Activated T-helper 1 cell treated with anti-CD3 and anti-CD28 coated beads, Interleukin-12 subunit alpha, Interleukin-12 subunit beta, Interleukin-2, Interleukin-4 antibody, amounts not matched to agents 30 ng/mL and 10 ng/mL and 1 ng/mL, durations not matched to agents 14 hours and 24 hours and 36 hours (primary cell): ENCODE measurements around the gene PRDM11. TPM values are rescaled to one million over a fixed set of nuclear protein-coding genes. Genes with fewer than 3 reads are reported as not detected.

Experiments
- DNase-seq: peaks from one replicate; pipeline ENCODE4 v3.0.0; 2021; ENCODE audit warnings: low spot score
- H3K27ac Mint-ChIP-seq: one replicate; pipeline ENCODE4 v1.8.0; 2021; ENCODE audit warnings: mild to moderate bottlenecking, mixed read lengths
- H3K27me3 Mint-ChIP-seq: one replicate; pipeline ENCODE4 v1.8.0; 2022; ENCODE audit warnings: mild to moderate bottlenecking, moderate library complexity, mixed read lengths; ENCODE audit not compliant: insufficient read depth
- H3K36me3 Mint-ChIP-seq: one replicate; pipeline ENCODE4 v1.8.0; 2021; ENCODE audit warnings: low read depth, mixed read lengths
- H3K4me1 Mint-ChIP-seq: one replicate; pipeline ENCODE4 v1.8.0; 2021; ENCODE audit warnings: low read depth, mixed read lengths
- H3K4me3 Mint-ChIP-seq: one replicate; pipeline ENCODE4 v1.8.0; 2021; ENCODE audit warnings: mild to moderate bottlenecking, moderate library complexity, mixed read lengths
- H3K9me3 Mint-ChIP-seq: one replicate; pipeline ENCODE4 v1.8.0; 2021; ENCODE audit warnings: mixed read lengths
- intact Hi-C: fragments of 100-400 bp; cut with micrococcal nuclease; formaldehyde crosslinking; loops from one replicate; pipeline ENCODE4 v1.15.1; 2024
- total RNA-seq: library from RNA; stranded (reverse); gene quantifications from 2 replicates; pipeline ENCODE4 v1.2.3, GENCODE V29; 2022

PRDM11 gene
- total RNA-seq, 1 donor from 2014 or later = 2.2 TPM

DNA sequence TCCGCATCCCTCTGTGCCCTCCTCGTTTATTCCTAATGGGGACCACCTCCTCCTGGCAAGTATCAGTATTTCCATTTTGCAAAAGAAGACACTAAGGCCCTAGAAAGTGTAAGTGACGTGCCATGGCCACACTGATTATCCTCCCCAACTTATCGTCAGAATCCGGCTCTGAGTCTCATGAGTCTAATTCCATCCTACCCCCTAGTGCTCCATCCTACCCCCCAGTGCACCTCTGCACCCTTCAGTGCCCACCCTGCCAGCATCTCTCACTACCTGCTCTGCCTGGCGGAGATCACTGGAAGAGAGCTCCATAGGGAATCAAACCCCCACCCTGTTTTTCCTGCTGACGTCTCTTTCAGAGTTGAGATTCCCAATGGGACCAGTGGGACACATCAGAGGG is 31.8 kb downstream of the PRDM11 start:
- intact Hi-C loops = no loop called here
- no peak overlapping the region for H3K27ac Mint-ChIP-seq

DNA sequence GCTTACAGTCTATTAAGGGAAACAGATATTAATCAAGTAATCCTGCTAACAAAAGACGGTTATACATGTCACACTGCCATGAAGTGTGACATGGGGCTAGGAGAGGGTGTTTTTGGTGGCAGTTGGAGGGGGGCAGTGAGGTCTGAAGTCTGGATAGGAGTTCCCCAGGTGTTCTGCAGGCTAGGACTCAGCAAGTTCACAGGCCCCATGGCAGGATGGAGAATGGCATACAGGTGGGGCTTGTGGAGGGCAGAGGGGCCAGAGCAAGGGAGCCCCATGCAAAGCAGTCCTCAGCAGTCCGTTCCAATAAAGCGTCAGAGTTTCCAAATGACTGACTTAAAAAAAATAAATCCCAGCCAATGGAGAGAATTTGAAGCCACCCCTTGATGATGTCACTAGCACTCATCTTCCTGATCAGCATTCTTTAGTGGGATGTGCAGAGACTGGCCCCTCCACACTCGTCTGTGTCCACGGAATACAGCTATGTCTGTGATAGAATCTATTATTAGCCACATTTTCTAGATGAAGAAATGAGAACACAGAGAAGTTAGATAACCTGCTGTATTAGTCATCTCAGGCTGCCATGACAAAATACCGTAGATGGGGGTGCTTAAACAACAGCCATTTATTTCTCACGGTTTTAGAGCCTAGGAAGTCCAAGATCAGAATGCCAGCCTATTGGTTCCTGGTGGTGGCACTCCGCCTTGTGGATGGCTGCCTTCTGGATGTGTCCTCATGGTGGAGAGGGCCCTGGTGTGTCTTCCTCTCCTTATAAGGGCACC is 32.6 kb downstream of the PRDM11 start:
- Mint-ChIP-seq H3K27ac (no peak overlapping the region), H3K27me3 (peaks cover 37% of the 10 kb centered on the region), H3K36me3 (no peaks in the 10 kb centered on the region), H3K4me3 (no peak overlapping the region), H3K9me3 (no peaks in the 10 kb centered on the region), H3K4me1 (no peaks in the 10 kb centered on the region)
- no peak for DNase-seq
- intact Hi-C loops = no loop called here

More for the DNA sequence above, 31.8 kb downstream of the PRDM11 start:
- DNase-seq = no peak
- Mint-ChIP-seq H3K36me3 (no peaks in the 10 kb centered on the region), H3K4me1 (no peaks in the 10 kb centered on the region), H3K4me3 (no peak overlapping the region), H3K9me3 (no peaks in the 10 kb centered on the region), H3K27me3 (peaks cover 39% of the 10 kb centered on the region)

DNA sequence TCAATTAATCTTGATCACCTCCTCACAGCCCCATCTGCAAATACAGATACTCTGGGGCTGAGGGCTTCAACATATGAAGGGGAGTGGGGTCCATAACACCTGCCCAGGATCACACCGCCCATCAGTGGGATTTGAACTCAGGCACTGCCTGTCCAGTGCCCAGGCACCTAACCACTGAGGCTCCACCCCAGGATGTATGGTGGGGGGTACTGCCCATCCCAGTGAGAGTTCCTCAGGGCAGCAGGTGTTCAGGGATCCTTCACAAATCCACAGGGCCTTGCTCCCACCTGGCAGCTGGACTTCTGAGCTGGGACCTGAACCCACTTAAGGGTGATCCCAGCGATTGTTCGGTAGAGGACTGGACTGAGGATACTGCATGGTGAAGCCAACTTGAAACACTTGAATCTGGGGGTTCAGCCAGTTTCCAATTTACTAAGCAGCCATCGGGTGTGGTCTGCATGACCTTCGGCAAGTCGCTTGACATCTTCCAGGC is 33.3 kb downstream of the PRDM11 start:
- Mint-ChIP-seq H3K27ac (no peak overlapping the region), H3K36me3 (no peaks in the 10 kb centered on the region), H3K4me1 (no peaks in the 10 kb centered on the region), H3K9me3 (no peaks in the 10 kb centered on the region), H3K27me3 (peaks cover 33% of the 10 kb centered on the region), H3K4me3 (no peak overlapping the region)
- intact Hi-C loops = no loop called here
- no peak for DNase-seq

DNA sequence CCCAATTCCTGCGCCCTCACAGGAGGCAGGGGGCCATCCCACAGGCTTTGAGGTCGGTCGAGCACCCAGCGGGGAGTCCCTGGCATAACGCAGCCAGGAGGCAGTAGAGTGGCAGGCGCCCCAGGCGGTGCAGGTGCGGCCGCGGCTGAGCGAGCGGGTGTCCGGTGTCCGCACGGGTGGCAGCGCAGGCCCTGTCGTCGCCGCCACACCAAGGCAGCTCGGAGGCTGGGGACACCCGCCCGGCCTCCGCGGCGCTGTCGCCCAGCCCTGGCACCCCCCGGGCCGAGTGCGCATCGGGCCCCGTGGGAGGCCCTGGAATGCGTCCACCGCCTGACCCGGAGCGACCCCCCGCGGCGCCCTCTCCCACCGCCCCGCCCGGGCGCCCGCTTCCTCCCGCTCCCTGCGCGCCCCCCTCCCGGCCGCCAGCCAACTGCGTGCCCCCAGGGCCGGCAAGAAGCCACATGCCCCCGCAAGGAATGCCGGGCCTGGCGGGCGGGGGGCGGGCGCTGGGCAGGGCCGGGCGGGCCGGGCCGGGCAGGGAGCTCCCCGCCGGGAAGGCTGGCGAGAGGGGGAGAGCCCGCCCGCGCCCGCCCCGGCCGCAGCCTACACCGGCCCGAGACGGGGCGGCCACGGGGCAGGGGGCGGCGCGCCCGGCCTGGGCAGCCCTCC is 33.9 kb downstream of the PRDM11 start:
- H3K27me3 Mint-ChIP-seq = peaks cover 28% of the 10 kb centered on the region
- no peak overlapping the region for H3K4me3 Mint-ChIP-seq
- intact Hi-C loops = no loop called here
- H3K4me1 Mint-ChIP-seq = no peaks in the 10 kb centered on the region
- H3K27ac Mint-ChIP-seq = no peak overlapping the region
- no peaks in the 10 kb centered on the region for H3K36me3 Mint-ChIP-seq
- DNase-seq = no peak
- no peaks in the 10 kb centered on the region for H3K9me3 Mint-ChIP-seq

DNA sequence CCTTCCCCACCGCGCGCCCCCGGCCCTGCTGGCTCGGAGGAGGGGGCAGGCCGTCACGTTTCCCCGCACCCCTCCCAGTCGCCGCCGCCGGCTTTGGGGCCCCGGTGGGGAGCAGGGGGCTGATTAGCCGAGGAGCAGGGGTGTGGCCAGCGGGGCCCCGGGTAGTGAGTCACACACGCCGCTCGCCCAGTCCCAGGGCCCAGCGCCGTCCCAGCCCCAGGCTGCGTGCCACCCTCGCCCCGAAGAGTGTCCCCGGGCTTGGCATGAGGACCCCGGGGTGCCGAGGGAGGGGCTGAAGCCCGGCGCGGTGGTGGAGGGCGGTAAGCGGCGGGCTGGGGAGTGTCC is 34.4 kb downstream of the PRDM11 start:
- Mint-ChIP-seq H3K36me3 (no peaks in the 10 kb centered on the region), H3K9me3 (no peaks in the 10 kb centered on the region), H3K4me1 (no peaks in the 10 kb centered on the region), H3K27ac (no peak overlapping the region), H3K4me3 (no peak overlapping the region), H3K27me3 (peaks cover 28% of the 10 kb centered on the region)
- intact Hi-C loops = no loop called here
- no peak for DNase-seq

DNA sequence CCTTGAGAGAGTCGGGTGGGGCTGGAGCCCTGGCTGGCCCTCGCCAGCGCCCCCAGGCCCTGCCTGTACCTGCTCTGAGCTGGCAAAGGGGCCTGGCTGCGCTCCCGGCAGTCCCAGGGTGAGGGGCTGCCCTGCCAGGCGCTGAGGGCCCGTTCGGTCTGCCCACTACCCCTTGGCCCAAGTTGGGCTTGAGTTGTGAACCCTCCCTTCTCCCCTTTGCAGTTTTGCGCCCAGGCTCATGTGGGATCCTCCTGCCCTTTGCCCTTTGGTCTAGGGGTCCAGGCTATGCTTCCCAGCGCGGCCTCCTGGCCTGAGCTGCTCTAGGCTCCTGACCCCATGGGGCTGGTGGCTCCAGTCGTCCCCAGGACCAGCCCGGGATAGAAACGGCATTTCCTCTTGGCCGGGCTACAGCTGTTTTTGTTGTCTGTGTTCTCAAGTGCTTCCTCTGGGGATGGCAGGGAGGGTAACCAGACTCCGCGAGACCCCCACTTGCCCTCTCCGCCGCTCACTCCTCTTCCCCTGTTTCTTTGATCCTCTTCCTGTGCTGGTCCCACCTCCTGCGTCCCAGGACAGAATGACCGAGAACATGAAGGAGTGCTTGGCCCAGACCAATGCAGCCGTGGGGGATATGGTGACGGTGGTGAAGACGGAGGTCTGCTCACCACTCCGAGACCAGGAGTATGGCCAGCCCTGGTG is 34.9 kb downstream of the PRDM11 start:
- intact Hi-C loops = no loop called here
- no peak for DNase-seq
- H3K36me3 Mint-ChIP-seq = no peaks in the 10 kb centered on the region
- H3K4me3 Mint-ChIP-seq = no peak overlapping the region
- no peaks in the 10 kb centered on the region for H3K9me3 Mint-ChIP-seq
- no peaks in the 10 kb centered on the region for H3K4me1 Mint-ChIP-seq
- H3K27ac Mint-ChIP-seq = no peak overlapping the region
- H3K27me3 Mint-ChIP-seq = peaks cover 28% of the 10 kb centered on the region

DNA sequence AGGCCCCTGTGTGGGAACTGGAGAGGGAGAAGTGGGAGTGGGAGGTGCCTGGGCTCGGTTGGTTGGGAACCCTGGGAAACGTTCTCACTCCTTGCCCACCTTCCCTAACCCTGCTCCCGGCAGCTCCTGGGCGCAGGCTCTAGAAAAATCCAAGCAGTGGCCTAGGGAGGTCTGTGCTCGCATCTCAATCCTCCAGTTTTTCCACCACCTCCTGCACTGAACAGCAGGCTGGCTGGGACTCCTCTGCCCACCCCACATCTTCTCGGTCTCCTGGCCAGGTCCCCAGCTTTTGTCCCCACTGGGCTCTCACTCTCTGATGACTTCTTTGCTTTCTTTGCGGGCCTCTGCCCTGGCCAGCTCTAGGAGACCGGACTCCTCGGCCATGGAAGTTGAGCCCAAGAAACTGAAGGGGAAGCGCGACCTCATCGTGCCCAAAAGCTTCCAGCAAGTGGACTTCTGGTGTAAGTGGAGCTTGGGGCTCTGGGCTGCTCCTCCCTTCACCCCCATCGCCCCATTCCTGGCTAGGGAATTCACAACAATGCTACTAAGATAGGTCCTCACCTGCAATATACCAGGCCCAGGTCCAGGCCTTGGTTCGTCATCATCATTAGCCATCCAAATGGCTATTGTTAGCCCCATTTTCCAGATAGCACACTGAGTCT is 35.6 kb downstream of the PRDM11 start:
- H3K27ac Mint-ChIP-seq = no peak overlapping the region
- H3K4me1 Mint-ChIP-seq = no peaks in the 10 kb centered on the region
- H3K36me3 Mint-ChIP-seq = no peaks in the 10 kb centered on the region
- intact Hi-C loops = no loop called here
- H3K9me3 Mint-ChIP-seq = no peaks in the 10 kb centered on the region
- no peak for DNase-seq
- H3K27me3 Mint-ChIP-seq = peaks cover 28% of the 10 kb centered on the region
- H3K4me3 Mint-ChIP-seq = no peak overlapping the region

DNA sequence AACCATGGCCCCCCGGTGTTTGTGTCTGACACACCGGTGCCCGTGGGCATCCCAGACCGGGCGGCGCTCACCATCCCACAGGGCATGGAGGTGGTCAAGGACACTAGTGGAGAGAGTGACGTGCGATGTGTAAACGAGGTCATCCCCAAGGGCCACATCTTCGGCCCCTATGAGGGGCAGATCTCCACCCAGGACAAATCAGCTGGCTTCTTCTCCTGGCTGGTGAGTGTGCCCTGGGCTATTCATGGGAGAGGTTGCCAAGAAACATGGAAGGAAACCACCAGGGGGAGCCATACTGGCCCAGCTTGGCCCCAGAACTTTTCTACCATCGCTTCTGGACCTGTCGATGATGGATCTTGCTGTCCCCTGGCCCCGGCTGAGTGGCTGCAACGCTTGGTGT is 36.5 kb downstream of the PRDM11 start:
- peaks cover 28% of the 10 kb centered on the region for H3K27me3 Mint-ChIP-seq
- intact Hi-C loops = no loop called here
- H3K4me3 Mint-ChIP-seq = no peak overlapping the region
- no peaks in the 10 kb centered on the region for H3K36me3 Mint-ChIP-seq
- no peaks in the 10 kb centered on the region for H3K9me3 Mint-ChIP-seq
- no peak for DNase-seq
- H3K27ac Mint-ChIP-seq = no peak overlapping the region
- H3K4me1 Mint-ChIP-seq = no peaks in the 10 kb centered on the region

DNA sequence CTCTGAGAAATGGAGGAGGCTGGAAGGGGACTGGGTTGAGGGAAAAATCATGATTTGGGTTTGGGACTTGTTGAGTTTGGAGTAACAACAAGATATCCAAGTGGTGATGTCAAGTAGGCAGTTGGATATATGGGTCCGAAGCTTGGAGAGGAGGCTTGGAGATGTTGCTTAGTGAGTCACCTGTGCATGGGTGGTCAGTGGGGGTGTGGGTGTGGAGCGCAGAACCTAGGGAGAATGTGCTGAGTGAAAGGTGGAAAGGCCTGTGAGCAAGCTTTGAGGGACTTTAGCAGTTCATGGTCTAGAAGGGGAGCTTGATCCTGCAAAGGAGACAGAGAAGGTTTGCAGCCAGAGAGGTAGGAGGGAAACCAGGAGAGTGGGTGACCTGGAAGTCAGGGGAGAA is 38.2 kb downstream of the PRDM11 start:
- Mint-ChIP-seq H3K27ac (no peak overlapping the region), H3K36me3 (no peaks in the 10 kb centered on the region), H3K4me3 (no peak overlapping the region), H3K4me1 (no peaks in the 10 kb centered on the region), H3K9me3 (no peaks in the 10 kb centered on the region), H3K27me3 (peaks cover 11% of the 10 kb centered on the region)
- intact Hi-C loops = no loop called here
- DNase-seq = no peak

DNA sequence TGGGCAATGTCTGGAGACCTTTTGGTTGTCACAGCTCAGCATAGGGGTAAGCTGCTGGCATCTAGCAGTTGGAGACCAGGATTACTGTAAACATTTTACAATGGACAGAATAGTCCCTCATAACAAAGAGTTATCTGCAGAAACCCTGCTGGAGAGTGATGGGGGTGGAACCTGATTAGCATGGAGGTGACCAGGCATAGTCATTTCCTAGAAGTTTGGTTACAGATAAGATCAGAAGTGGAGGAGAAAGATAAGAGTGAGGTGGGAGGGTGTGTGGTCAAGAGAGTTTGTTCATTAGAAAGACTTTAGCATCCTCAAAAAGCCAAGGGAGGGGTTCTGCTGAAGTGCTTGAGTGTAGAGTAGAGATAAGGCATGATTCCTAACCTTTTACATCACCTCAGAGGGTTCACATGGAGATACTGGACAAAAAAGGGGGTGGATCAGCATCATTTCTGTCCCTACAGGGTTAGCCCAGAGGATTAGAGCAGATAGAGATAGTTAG is 38.8 kb downstream of the PRDM11 start:
- no peaks in the 10 kb centered on the region for H3K9me3 Mint-ChIP-seq
- no peak for DNase-seq
- no peak overlapping the region for H3K27ac Mint-ChIP-seq
- H3K27me3 Mint-ChIP-seq = peaks cover 8% of the 10 kb centered on the region
- H3K36me3 Mint-ChIP-seq = no peaks in the 10 kb centered on the region
- intact Hi-C loops = no loop called here
- no peaks in the 10 kb centered on the region for H3K4me1 Mint-ChIP-seq
- no peak overlapping the region for H3K4me3 Mint-ChIP-seq

DNA sequence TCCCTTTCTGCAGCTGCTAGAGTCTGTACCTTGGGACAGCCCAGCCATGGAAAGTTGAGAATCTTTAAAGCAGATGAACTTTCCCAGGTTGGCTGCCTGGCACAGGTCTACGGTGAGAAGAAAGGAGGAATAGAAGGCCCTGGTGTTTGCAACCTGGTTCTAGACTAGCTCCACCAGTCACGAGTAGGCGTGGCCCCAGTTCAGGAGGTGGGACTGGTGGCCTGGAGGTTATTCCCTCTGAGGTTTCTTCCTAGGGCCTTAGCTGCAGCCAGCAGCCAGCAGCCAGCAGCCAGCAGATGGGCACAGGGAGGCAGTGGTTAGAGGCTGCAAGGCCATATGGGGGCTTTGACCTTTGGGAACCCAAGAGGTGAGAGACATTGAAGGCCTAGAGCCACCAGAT is 40.9 kb downstream of the PRDM11 start:
- no peaks in the 10 kb centered on the region for H3K36me3 Mint-ChIP-seq
- H3K27ac Mint-ChIP-seq = no peak overlapping the region
- H3K27me3 Mint-ChIP-seq = no peaks in the 10 kb centered on the region
- H3K9me3 Mint-ChIP-seq = no peaks in the 10 kb centered on the region
- H3K4me3 Mint-ChIP-seq = no peak overlapping the region
- intact Hi-C loops = no loop called here
- DNase-seq = no peak
- H3K4me1 Mint-ChIP-seq = no peaks in the 10 kb centered on the region

DNA sequence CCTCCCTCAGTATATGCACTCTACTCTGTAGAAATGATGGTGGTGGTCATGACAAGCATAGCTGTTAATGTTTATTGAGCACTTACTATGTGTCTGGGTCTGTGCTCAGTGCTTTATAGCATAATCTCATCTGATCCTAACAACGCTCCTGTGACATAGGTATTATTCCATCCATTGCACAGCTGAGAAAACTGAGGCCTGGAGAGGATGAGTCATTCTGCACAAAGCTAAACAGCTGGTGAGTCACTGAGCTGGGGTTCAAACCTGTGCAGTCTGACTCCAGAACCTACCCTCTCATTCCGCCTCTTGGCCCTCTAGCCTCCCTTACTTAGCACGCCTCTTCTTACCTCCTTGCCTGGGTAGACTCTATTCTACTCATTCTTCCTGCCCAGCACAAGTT is 41.7 kb downstream of the PRDM11 start:
- Mint-ChIP-seq H3K27me3 (no peaks in the 10 kb centered on the region), H3K27ac (no peak overlapping the region), H3K9me3 (no peaks in the 10 kb centered on the region), H3K4me1 (no peaks in the 10 kb centered on the region), H3K36me3 (no peaks in the 10 kb centered on the region), H3K4me3 (no peak overlapping the region)
- no peak for DNase-seq
- intact Hi-C loops = no loop called here

DNA sequence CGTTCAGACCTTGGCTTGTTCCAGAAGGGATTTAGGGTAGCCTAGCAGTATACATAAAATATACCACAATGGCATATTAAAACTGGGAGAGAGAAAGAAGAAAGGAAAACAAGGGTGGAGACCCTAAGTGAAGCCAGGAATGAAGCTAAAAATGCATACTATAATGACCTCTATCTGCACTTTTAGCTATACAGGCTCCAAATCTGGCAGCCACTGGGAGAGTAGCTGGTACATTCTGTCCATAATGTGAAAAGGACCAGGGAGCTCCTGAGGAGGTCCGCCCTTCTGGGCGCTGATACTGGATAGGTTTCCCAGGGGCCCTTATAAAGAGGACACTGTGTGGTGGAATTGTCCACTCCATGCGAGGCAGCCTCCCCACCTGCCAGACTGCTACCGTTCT is 42.8 kb downstream of the PRDM11 start:
- Mint-ChIP-seq H3K27ac (no peak overlapping the region), H3K36me3 (no peaks in the 10 kb centered on the region), H3K4me3 (no peak overlapping the region), H3K27me3 (no peaks in the 10 kb centered on the region), H3K4me1 (no peaks in the 10 kb centered on the region), H3K9me3 (no peaks in the 10 kb centered on the region)
- no peak for DNase-seq
- intact Hi-C loops = no loop called here
